ENCODE data around the gene CNDP1.
"Not testable (repeated sequence)": the region's sequence is repeated elsewhere in the genome, so short reads cannot be mapped to it uniquely, and the experiment has no call there.

CNDP1 gene

DNA sequence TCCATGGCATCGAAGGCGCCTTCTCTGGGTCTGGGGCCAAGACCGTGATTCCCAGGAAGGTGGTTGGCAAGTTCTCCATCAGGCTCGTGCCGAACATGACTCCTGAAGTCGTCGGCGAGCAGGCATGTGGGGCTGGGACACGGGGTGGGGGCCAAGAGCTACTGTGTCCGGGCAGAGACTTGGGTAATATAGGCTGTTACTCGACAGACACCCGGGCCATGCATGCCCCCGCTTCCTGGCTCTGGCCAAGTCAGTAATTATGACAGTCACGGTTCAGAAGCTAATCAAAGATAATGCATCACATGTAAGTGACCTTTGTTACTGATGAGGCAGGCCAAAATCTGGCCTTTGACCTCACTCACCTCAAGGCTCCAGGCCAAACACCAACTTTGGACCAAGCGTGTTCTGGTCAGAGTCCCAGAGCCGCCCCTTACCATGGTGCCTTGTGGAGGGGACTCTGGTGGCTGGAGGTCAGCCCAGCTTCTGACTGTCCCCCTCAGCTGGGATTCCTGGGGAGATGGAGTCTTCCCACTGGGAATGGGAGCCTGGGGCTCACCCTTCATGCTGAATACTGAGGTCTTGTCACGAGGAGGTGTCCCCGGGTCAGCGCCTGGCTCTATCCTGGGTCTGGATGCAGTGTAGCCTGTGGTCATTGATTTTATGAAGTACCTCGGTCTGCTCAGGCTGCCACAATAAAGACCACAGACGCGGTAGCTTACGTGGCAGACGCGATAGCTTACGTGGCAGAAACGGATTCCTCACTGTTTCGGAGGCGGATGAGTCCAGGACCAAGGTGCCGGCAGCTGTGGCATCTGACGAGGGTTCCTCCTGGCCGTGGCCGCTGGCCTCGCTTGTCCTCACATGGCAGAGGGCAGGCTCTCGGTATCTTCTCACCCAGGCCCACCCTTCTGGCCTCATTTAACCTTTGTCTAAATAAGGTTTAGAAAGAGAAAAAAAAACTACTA lies 17.7 kb upstream of the CNDP1 start:
- no peaks in the 10 kb centered on the region for H3K9me3 ChIP-seq (replicated peaks; ENCODE audit: low read length)
- H3K9ac ChIP-seq (ENCODE audit: low read depth, low read length): no peak overlapping the region
- no peak overlapping the region for H3K4me2 ChIP-seq (ENCODE audit: low read length)
- no peak overlapping the region for H3K4me3 ChIP-seq (ENCODE audit: low read length)
- no peaks in the 10 kb centered on the region for H3K27me3 ChIP-seq (ENCODE audit: control insufficient read depth, insufficient read depth, low read length)
- peaks cover 56% of the 10 kb centered on the region for H3K36me3 ChIP-seq (ENCODE audit: insufficient read depth, low read length)
- no peaks in the 10 kb centered on the region for H3K4me1 ChIP-seq (ENCODE audit: control insufficient read depth, insufficient read depth, low read length)

DNA sequence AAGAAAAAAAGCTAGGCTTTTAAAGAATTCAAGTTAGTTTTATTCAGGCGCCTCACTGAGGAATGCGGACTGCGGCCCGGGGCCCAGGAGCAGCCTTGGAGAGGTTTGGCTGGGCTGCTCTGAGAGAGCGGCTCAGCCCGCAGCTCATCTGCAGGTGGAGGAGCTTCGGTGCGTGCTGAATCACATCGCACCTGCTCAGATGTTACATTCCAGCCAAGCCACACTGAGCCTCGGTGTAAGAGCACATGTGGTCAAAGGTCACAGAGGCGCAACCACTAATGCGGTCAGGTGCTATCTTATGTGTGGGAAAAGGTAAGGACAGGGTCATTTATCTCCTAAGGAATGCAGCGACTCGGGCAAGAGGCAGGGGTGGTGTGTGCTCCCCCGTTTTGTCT lies 17.1 kb upstream of the CNDP1 start:
- H3K9me3 ChIP-seq (replicated peaks; ENCODE audit: low read length): no peaks in the 10 kb centered on the region
- no peaks in the 10 kb centered on the region for H3K4me1 ChIP-seq (ENCODE audit: control insufficient read depth, insufficient read depth, low read length)
- H3K4me3 ChIP-seq (ENCODE audit: low read length): no peak overlapping the region
- no peaks in the 10 kb centered on the region for H3K27me3 ChIP-seq (ENCODE audit: control insufficient read depth, insufficient read depth, low read length)
- H3K36me3 ChIP-seq (ENCODE audit: insufficient read depth, low read length): peaks cover 51% of the 10 kb centered on the region
- H3K4me2 ChIP-seq (ENCODE audit: low read length): no peak overlapping the region
- H3K9ac ChIP-seq (ENCODE audit: low read depth, low read length): no peak overlapping the region

DNA sequence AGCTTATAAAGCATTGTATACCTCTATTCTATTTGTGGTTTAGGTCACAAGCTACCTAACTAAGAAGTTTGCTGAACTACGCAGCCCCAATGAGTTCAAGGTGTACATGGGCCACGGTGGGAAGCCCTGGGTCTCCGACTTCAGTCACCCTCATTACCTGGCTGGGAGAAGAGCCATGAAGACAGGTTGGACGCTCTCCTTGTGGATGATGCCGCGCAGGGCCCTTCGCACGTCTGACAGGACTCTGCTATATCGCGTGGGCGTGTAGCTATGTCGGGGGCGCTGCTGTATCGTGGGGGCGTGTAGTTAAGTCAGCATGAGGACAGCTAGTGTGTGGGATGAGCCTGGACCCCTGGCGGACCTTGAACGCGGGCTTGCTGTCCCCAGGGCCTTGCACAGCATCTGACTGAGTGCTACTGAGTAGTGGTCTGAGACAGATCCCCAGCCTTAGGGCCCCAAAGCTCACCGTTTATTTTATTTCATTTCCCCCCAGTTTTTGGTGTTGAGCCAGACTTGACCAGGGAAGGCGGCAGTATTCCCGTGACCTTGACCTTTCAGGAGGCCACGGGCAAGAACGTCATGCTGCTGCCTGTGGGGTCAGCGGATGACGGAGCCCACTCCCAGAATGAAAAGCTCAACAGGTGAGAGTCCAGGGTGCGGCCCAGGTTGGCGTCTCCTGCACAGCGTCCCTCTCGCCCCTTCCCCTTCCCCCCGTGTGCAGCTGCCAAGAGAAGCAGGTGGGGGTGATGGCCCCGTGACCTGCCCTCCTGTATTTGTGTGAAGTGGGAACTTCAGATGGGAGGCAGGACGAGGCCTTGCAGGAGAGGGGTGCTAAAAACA lies 15.6 kb upstream of the CNDP1 start:
- no peaks in the 10 kb centered on the region for H3K9me3 ChIP-seq (replicated peaks; ENCODE audit: low read length)
- H3K36me3 ChIP-seq (ENCODE audit: insufficient read depth, low read length): peaks cover 38% of the 10 kb centered on the region
- no peak overlapping the region for H3K4me2 ChIP-seq (ENCODE audit: low read length)
- H3K27me3 ChIP-seq (ENCODE audit: control insufficient read depth, insufficient read depth, low read length): no peaks in the 10 kb centered on the region
- H3K9ac ChIP-seq (ENCODE audit: low read depth, low read length): no peak overlapping the region
- H3K4me1 ChIP-seq (ENCODE audit: control insufficient read depth, insufficient read depth, low read length): no peaks in the 10 kb centered on the region
- no peak overlapping the region for H3K4me3 ChIP-seq (ENCODE audit: low read length)

DNA sequence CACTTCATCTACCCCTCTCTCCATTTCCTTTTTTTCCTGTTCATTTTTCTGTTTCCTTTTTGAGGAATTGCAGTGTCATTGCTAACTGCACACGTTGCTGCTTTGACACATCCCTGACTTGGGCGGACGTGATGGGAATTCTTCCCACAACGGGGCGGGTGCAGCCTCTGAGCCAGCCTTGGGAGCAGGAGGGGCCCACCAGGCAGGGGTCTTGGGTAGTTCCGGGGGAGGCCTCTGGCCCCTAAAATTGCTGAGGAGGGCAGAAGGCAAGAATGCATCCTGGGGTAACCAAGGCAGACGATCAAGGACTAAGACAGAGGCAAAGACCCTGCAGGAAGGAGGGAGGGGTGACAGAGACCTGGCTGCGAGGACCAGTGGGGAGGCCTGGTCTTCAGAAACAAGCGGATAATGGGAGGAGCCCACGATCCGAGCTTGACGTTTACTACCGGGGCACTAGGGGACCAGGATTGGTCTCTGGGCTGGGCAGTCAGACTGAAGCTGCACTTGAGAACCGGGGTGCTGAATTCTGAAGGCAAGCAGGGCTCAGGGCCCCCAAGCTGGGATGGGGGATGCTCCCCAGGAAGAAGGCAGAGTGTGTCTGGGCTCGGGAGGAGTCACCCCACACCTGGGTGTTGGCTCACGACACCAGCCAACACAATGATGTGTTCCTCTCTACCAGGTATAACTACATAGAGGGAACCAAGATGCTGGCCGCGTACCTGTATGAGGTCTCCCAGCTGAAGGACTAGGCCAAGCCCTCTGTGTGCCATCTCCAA lies 14.8 kb upstream of the CNDP1 start:
- Histone ChIP-seq H3K27me3 (ENCODE audit: control insufficient read depth, insufficient read depth, low read length) (no peaks in the 10 kb centered on the region), H3K9ac (ENCODE audit: low read depth, low read length) (no peak overlapping the region), H3K4me2 (ENCODE audit: low read length) (no peak overlapping the region), H3K4me1 (ENCODE audit: control insufficient read depth, insufficient read depth, low read length) (no peaks in the 10 kb centered on the region), H3K36me3 (ENCODE audit: insufficient read depth, low read length) (peaks cover 36% of the 10 kb centered on the region), H3K9me3 (replicated peaks; ENCODE audit: low read length) (no peaks in the 10 kb centered on the region), H3K4me3 (ENCODE audit: low read length) (no peak overlapping the region)

DNA sequence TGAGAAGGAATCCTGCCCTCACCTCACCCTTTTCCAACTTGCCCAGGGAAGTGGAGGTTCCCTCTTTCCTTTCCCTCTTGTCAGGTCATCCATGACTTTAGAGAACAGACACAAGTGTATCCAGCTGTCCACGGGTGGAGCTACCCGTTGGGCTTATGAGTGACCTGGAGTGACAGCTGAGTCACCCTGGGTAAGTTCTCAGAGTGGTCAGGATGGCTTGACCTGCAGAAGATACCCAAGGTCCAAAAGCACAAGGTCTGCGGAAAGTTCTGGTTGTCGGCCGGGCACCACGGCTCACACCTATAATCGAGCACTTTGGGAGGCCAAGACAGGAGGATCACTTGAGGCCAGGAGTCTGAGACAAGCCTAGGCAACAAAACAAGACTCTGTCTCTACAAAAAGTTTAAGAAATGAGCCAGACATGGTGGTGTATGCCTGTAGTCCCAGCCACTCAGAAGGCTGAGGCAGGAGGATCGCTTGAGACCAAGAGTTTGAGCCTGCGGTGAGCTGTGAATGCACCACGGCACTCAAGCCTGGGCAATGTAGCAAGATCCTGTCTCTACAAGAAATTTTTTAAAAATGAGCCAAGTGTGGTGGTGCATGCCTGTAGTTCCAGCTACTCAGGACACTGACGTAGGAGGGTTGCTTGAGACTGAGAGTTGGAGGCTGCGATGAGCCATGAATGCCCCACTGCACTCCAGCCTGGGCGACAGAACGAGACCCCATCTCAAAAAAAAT lies 14.0 kb upstream of the CNDP1 start:
- no peaks in the 10 kb centered on the region for H3K4me1 ChIP-seq (ENCODE audit: control insufficient read depth, insufficient read depth, low read length)
- H3K9me3 ChIP-seq (replicated peaks; ENCODE audit: low read length): no peaks in the 10 kb centered on the region
- no peak overlapping the region for H3K4me2 ChIP-seq (ENCODE audit: low read length)
- H3K9ac ChIP-seq (ENCODE audit: low read depth, low read length): no peak overlapping the region
- peaks cover 31% of the 10 kb centered on the region for H3K36me3 ChIP-seq (ENCODE audit: insufficient read depth, low read length)
- no peak overlapping the region for H3K4me3 ChIP-seq (ENCODE audit: low read length)
- H3K27me3 ChIP-seq (ENCODE audit: control insufficient read depth, insufficient read depth, low read length): no peaks in the 10 kb centered on the region

DNA sequence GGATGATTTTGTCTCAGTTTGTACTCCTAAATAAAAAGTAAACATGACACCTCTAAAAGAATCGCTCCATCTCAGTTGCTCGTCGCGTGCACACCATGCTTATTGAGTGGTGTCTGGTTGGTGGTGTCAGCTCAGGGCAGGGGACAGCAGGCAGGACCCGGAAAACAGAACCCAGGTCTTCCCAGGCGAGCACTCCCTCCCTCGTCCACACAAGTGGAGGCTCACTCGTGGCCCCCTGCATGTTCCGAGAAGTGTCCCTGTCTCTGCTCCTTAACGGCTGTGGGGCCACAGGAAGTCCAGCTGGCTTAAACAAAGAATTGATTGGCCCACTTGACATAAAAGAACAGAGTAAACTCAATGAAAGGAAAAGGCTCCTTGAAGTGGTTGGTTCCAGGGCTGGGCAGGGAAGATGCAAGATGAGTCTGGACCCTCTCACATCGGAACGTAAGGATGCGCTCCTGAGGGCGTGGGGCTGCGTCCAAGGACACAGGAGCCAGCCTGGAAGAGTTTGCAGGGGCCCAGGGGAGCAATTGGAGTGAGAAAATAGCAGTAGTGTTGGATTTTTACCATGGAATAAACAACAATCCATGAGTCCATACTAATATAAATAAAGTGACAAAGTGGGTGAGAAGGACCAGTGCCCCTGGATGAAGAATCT lies 13.1 kb upstream of the CNDP1 start:
- Histone ChIP-seq H3K4me2 (ENCODE audit: low read length) (no peak overlapping the region), H3K9ac (ENCODE audit: low read depth, low read length) (no peak overlapping the region), H3K4me3 (ENCODE audit: low read length) (no peak overlapping the region), H3K27me3 (ENCODE audit: control insufficient read depth, insufficient read depth, low read length) (peaks cover 2% of the 10 kb centered on the region), H3K9me3 (replicated peaks; ENCODE audit: low read length) (no peaks in the 10 kb centered on the region), H3K36me3 (ENCODE audit: insufficient read depth, low read length) (peaks cover 22% of the 10 kb centered on the region), H3K4me1 (ENCODE audit: control insufficient read depth, insufficient read depth, low read length) (no peaks in the 10 kb centered on the region)

DNA sequence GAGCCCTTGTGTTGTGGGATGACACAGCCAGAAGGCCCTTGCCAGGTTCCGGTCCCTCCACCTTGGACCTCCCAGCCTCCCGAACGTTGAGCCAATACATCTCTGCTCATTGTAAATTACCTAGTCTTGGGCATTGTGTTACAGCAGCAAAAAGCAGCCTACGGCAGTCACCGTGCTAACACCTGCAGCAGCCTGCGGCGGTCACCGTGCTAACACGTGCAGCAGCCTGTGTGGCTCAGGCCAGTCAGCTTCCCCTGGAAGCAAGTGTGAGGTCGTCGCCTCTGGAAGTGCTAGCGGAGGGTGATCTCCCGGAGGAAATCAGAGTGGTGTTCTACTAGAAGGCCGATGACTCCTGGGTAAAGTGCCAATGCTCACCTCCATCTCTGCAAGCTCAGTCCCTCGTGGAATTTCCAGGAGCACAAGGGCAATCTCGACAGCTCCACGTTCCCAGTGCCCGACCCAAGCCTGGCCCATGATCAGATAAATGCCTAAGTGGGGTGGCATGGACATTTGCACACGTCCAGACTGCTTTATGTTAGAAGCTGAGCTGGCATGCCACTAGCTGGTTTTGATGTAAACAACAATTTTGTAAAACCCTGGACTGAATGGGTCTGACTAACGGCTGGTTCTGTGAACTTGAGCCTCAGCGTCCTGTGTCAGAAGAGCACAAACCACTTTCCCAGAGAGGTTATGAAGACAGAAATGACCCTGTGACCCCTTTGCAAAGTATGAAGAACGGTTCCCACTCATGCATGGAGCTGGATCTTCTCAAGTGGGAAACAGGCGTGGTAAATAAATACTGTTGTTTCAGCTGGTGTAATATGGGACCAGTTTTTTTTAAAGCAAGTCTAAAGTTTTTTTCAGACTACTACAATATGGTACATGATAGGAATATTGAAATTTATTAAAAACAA lies 11.4 kb upstream of the CNDP1 start:
- Histone ChIP-seq H3K9ac (ENCODE audit: low read depth, low read length) (no peak overlapping the region), H3K27me3 (ENCODE audit: control insufficient read depth, insufficient read depth, low read length) (peaks cover 9% of the 10 kb centered on the region), H3K9me3 (replicated peaks; ENCODE audit: low read length) (no peaks in the 10 kb centered on the region), H3K36me3 (ENCODE audit: insufficient read depth, low read length) (peaks cover 17% of the 10 kb centered on the region), H3K4me1 (ENCODE audit: control insufficient read depth, insufficient read depth, low read length) (no peaks in the 10 kb centered on the region), H3K4me2 (ENCODE audit: low read length) (no peak overlapping the region), H3K4me3 (ENCODE audit: low read length) (no peak overlapping the region)

DNA sequence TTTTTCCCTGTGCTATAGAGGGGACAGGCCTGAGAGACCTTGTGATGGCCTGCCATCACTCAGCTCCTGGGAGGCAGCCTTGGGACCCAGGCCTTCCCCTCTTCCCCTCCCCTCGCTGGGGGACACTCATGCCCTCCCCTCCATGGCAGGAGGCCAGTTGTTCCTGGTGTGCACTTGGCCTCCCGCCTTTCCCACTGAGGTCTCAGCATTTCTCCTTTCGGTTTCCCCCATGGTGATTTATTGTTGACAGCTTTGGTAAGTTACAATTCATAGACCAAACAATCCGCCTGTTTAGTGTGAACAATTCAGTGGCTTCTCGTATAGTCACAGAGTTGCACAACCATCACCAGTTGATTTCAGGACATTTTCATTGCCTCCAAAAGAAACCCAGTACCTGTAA lies 10.2 kb upstream of the CNDP1 start:
- no peak overlapping the region for H3K4me2 ChIP-seq (ENCODE audit: low read length)
- no peaks in the 10 kb centered on the region for H3K9me3 ChIP-seq (replicated peaks; ENCODE audit: low read length)
- H3K27me3 ChIP-seq (ENCODE audit: control insufficient read depth, insufficient read depth, low read length): peaks cover 9% of the 10 kb centered on the region
- H3K9ac ChIP-seq (ENCODE audit: low read depth, low read length): no peak overlapping the region
- H3K36me3 ChIP-seq (ENCODE audit: insufficient read depth, low read length): peaks cover 11% of the 10 kb centered on the region
- no peak overlapping the region for H3K4me3 ChIP-seq (ENCODE audit: low read length)
- H3K4me1 ChIP-seq (ENCODE audit: control insufficient read depth, insufficient read depth, low read length): no peaks in the 10 kb centered on the region

DNA sequence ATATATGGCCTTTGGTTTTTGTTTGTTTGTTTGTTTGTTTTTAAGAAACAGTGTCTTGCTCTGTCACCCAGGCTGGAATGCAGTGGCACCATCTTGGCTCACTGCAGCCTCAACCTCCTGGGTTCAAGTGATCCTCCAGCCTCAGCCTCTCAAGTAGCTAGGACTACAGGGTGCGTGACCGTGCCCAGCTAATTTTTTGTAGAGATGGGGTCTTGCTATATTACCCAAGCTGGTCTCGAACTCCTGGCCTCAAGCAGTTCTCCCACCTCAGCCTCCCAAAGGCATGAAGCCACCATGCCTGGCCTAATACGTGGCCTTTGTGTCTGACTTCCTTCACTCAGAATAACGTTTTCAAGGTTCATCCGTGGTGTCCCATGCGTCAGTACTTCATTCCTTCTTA lies 9.4 kb upstream of the CNDP1 start:
- not testable (repeated sequence) for H3K27me3 ChIP-seq (ENCODE audit: control insufficient read depth, insufficient read depth, low read length); H3K4me2 ChIP-seq (ENCODE audit: low read length); H3K4me3 ChIP-seq (ENCODE audit: low read length); H3K4me1 ChIP-seq (ENCODE audit: control insufficient read depth, insufficient read depth, low read length); H3K9me3 ChIP-seq (replicated peaks; ENCODE audit: low read length); H3K9ac ChIP-seq (ENCODE audit: low read depth, low read length); H3K36me3 ChIP-seq (ENCODE audit: insufficient read depth, low read length)

DNA sequence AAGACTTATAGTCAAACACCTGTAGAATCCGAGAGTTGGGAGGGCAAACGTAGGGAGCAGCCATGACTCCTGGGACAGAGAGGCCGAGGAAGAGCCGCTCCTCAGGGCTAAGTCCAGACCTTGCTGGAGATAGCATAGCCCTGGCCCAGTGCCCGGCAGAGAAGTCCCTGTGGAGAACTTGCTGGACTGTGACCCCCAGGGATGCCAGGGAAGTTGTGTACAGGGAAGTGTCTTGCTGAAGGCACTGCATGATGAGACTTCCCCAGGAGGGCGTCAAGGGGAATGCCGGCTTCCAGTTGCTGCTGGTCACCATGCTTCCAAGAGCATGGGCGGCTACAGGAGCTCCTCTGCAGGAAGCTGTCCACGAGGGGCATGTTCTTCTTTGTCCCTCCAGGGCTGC lies 8.6 kb upstream of the CNDP1 start:
- Histone ChIP-seq H3K36me3 (ENCODE audit: insufficient read depth, low read length) (no peaks in the 10 kb centered on the region), H3K4me1 (ENCODE audit: control insufficient read depth, insufficient read depth, low read length) (no peaks in the 10 kb centered on the region), H3K4me2 (ENCODE audit: low read length) (no peak overlapping the region)

More for the DNA sequence above, 8.6 kb upstream of the CNDP1 start:
- H3K4me3 ChIP-seq (ENCODE audit: low read length): no peak overlapping the region
- H3K27me3 ChIP-seq (ENCODE audit: control insufficient read depth, insufficient read depth, low read length): peaks cover 11% of the 10 kb centered on the region
- no peaks in the 10 kb centered on the region for H3K9me3 ChIP-seq (replicated peaks; ENCODE audit: low read length)
- no peak overlapping the region for H3K9ac ChIP-seq (ENCODE audit: low read depth, low read length)

Data from skeletal muscle satellite cell (primary cell).